ENCODE measurements around the gene PDE8A. TPM values are rescaled to one million over a fixed set of nuclear protein-coding genes. Genes with fewer than 3 reads are reported as not detected.
A peak's percentile ranks its signal among the peaks of the same experiment; 100 is the strongest.

PDE8A gene
- total RNA-seq, 1 experiment from 2014 or later = 65.9 TPM

DNA sequence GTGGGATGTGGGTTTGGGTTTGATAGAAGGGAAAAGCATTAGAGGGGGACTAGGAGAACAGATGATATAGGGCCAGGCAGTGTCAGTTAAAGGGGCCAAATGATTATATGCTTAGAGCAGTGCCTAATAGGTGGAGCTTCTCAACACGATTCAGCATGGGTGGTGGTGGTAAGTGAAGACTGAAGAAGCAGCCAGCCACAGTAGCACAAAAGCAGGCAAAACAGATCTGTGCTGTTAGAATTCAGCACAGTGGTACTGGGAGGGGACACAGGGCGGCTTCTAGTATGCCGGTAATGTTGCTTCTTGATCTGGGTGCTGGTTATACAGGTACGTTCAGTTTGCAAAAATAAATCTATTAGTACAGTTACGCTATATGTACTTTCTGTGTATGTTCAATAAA, 25.5 kb downstream of the PDE8A start:
- H3K27me3 Mint-ChIP-seq (ENCODE audit: unreplicated experiment) = no peaks in the 10 kb centered on the region
- CTCF ChIA-PET = interaction anchor here (1.5 kb wide), 1 partner anchor 14 kb away, joined by 3 read pairs; no protein-coding TSS in a partner anchor
- H3K27ac Mint-ChIP-seq (ENCODE audit: unreplicated experiment) = no peak overlapping the region
- TF ChIP-seq, protein P1, sequence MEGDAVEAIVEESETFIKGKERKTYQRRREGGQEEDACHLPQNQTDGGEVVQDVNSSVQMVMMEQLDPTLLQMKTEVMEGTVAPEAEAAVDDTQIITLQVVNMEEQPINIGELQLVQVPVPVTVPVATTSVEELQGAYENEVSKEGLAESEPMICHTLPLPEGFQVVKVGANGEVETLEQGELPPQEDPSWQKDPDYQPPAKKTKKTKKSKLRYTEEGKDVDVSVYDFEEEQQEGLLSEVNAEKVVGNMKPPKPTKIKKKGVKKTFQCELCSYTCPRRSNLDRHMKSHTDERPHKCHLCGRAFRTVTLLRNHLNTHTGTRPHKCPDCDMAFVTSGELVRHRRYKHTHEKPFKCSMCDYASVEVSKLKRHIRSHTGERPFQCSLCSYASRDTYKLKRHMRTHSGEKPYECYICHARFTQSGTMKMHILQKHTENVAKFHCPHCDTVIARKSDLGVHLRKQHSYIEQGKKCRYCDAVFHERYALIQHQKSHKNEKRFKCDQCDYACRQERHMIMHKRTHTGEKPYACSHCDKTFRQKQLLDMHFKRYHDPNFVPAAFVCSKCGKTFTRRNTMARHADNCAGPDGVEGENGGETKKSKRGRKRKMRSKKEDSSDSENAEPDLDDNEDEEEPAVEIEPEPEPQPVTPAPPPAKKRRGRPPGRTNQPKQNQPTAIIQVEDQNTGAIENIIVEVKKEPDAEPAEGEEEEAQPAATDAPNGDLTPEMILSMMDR (IDR thresholded peaks at IDR 0.05; ENCODE audit: unreplicated experiment) = no peak
- intact Hi-C loops (cut with micrococcal nuclease; ENCODE audit: unreplicated experiment) = loop anchor here (5.0 kb wide), 1 partner anchor 50 kb away; no protein-coding TSS in a partner anchor
- no peak overlapping the region for H3K4me3 Mint-ChIP-seq (ENCODE audit: low read depth, unreplicated experiment)
- peaks cover 58% of the 10 kb centered on the region for H3K4me1 Mint-ChIP-seq (ENCODE audit: low read depth, unreplicated experiment)
- H3K9me3 Mint-ChIP-seq (ENCODE audit: low read depth, unreplicated experiment) = peaks cover 2% of the 10 kb centered on the region
- no peaks in the 10 kb centered on the region for H3K36me3 Mint-ChIP-seq (ENCODE audit: insufficient read depth, unreplicated experiment)
- BruUV-seq (replicated peaks) = no TSS peak
- DNase-seq = no peak

DNA sequence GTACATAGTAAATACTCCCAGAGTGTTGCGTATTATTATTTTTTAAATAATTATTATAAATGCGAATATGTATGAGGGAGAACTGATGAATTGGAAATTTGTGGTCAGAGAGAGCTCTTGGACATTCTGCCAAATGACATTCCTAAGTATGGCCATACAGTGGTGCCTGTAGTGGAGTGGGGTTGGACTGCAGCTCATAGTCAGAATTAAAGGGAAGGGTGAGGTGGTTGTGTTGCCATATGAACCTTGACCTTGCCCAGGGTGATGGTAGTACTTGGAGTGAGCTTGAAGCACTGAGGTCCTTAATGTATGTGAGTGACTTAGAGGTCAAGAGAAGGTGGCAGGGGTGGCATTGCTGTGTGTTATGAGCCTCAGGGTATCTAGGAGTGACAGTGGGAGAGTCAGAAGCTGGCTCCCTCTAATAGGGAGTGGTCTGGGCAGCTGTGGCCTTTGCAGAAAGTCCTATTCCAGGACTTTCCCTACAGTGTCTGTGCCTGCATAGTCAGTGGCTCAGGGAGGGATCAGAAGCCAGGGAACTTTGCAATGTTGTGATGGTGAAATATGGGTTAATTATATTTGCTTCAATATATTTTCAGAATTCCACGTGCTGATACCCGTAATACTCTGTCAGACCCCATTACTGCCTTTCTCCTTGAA, 26.2 kb downstream of the PDE8A start:
- Mint-ChIP-seq H3K27me3 (ENCODE audit: unreplicated experiment) (no peaks in the 10 kb centered on the region), H3K4me1 (ENCODE audit: low read depth, unreplicated experiment) (peaks cover 50% of the 10 kb centered on the region), H3K27ac (ENCODE audit: unreplicated experiment) (no peak overlapping the region), H3K36me3 (ENCODE audit: insufficient read depth, unreplicated experiment) (no peaks in the 10 kb centered on the region), H3K9me3 (ENCODE audit: low read depth, unreplicated experiment) (peaks cover 2% of the 10 kb centered on the region), H3K4me3 (ENCODE audit: low read depth, unreplicated experiment) (no peak overlapping the region)
- intact Hi-C loops (cut with micrococcal nuclease; ENCODE audit: unreplicated experiment) = loop anchor here (5.0 kb wide), 1 partner anchor 51 kb away; no protein-coding TSS in a partner anchor
- TF ChIP-seq, protein P1 (IDR thresholded peaks at IDR 0.05; ENCODE audit: unreplicated experiment) = no peak
- no peak for DNase-seq
- BruUV-seq (replicated peaks) = no TSS peak
- CTCF ChIA-PET = interaction anchor here (1.5 kb wide), 1 partner anchor 15 kb away, joined by 3 read pairs; no protein-coding TSS in a partner anchor

DNA sequence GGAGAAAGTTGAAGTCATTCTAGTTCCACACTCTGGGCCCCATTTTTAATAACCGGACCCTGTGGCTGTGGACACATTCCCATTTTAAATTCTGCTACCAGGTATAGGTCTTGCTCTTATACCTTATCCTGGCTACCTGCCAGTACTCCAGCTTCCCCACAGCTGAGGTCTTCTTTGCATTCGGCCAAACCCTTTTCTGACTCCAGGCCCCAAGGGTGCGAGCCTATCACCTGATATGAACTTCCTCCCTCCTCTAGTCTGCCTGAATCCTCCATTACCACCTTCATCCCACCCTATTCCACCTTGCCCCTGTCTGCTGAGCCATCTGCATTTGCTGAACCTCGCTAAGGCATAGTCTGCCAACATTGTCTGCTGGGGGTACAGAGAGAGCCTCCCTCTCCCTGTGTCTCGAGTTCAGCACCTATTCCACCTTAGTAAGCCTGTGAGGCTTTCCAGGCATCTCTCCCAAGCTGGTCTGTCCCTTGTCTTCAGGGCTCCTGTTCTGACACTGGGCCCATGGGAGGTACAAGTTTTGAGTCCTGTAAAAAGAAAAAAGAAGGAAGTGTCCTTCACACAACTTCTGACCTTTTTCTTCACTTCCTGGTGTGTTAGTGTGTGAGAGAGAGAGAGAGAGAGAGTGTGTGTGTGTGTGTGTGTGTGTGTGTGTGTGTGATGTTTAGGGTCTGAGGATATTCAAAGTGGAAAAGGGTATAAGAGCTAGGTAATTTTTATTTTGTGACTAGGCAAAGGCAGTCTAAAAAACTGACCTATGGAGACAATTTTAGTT, 27.0 kb downstream of the PDE8A start:
- no TSS peak for BruUV-seq (replicated peaks)
- peak overlapping the region; percentile 6 for H3K27ac Mint-ChIP-seq (ENCODE audit: unreplicated experiment)
- no peaks in the 10 kb centered on the region for H3K27me3 Mint-ChIP-seq (ENCODE audit: unreplicated experiment)
- intact Hi-C loops (cut with micrococcal nuclease; ENCODE audit: unreplicated experiment) = loop anchor here (5.0 kb wide), 1 partner anchor 51 kb away; no protein-coding TSS in a partner anchor
- H3K36me3 Mint-ChIP-seq (ENCODE audit: insufficient read depth, unreplicated experiment) = no peaks in the 10 kb centered on the region
- TF ChIP-seq, protein P1 (IDR thresholded peaks at IDR 0.05; ENCODE audit: unreplicated experiment) = no peak
- peaks cover 2% of the 10 kb centered on the region for H3K9me3 Mint-ChIP-seq (ENCODE audit: low read depth, unreplicated experiment)
- H3K4me3 Mint-ChIP-seq (ENCODE audit: low read depth, unreplicated experiment) = peak overlapping the region; percentile 8
- DNase-seq = no peak
- CTCF ChIA-PET = interaction anchor here (0.6 to 1.5 kb wide), 3 partner anchors 13 to 29 kb away, joined by 3 to 4 read pairs (median 3); no protein-coding TSS in a partner anchor
- H3K4me1 Mint-ChIP-seq (ENCODE audit: low read depth, unreplicated experiment) = peaks cover 50% of the 10 kb centered on the region

GRCh38 chr15:85009435-85009834, 27.8 kb downstream of the PDE8A start:
- Mint-ChIP-seq H3K9me3 (ENCODE audit: low read depth, unreplicated experiment) (peaks cover 2% of the 10 kb centered on the region), H3K27ac (ENCODE audit: unreplicated experiment) (no peak overlapping the region), H3K4me3 (ENCODE audit: low read depth, unreplicated experiment) (no peak overlapping the region), H3K36me3 (ENCODE audit: insufficient read depth, unreplicated experiment) (no peaks in the 10 kb centered on the region), H3K27me3 (ENCODE audit: unreplicated experiment) (no peaks in the 10 kb centered on the region), H3K4me1 (ENCODE audit: low read depth, unreplicated experiment) (peaks cover 50% of the 10 kb centered on the region)
- TF ChIP-seq, protein P1 (IDR thresholded peaks at IDR 0.05; ENCODE audit: unreplicated experiment) = no peak
- no peak for DNase-seq
- intact Hi-C loops (cut with micrococcal nuclease; ENCODE audit: unreplicated experiment) = loop anchor here (5.0 kb wide), 1 partner anchor 52 kb away; no protein-coding TSS in a partner anchor
- BruUV-seq (replicated peaks) = no TSS peak
- CTCF ChIA-PET = interaction anchor here (0.6 to 1.6 kb wide), 3 partner anchors 9 to 54 kb away, joined by 3 to 5 read pairs (median 4); no protein-coding TSS in a partner anchor

All from Calu3 (cell line).